ENCODE measurements around the gene CPVL.

Gene CPVL

DNA sequence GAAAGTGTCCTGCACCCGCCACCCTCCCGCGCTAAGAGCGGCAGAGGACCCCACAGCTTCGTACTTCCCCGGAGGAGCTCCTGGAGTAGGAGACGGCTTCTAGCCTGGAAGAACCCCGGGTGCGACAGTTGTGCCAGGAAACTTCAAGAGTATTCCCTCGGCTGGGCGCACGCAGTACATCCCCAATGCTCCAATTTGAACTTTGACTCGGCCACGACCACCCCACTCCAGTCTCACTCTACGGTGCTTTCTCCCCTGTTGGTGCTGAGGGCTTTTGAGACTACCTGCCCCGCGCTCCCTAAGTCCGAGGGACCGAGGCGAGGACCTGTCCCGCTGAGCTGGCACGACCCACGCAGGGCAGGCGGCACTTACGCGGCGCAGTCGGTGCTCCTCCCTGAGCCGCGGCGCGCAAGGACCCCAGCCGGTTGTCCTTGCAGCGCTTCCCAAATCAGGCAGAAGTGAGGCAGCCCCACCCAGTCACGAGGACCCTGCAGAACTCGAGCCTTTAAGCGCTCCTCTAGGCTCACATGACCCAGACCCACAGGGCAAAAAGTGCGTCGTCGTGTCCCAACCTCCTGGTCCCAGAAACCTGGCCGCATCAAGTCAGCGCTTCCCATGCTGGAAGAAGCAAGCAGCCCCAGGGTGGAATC, at the start of gene CPVL:
Gene CPVL, minus strand, starts transcription at position 481 of the 650 bp plus-strand sequence. CDS start 25,476 bp downstream, outside the sequence.
- peak; percentile 3 for DNase-seq

DNA sequence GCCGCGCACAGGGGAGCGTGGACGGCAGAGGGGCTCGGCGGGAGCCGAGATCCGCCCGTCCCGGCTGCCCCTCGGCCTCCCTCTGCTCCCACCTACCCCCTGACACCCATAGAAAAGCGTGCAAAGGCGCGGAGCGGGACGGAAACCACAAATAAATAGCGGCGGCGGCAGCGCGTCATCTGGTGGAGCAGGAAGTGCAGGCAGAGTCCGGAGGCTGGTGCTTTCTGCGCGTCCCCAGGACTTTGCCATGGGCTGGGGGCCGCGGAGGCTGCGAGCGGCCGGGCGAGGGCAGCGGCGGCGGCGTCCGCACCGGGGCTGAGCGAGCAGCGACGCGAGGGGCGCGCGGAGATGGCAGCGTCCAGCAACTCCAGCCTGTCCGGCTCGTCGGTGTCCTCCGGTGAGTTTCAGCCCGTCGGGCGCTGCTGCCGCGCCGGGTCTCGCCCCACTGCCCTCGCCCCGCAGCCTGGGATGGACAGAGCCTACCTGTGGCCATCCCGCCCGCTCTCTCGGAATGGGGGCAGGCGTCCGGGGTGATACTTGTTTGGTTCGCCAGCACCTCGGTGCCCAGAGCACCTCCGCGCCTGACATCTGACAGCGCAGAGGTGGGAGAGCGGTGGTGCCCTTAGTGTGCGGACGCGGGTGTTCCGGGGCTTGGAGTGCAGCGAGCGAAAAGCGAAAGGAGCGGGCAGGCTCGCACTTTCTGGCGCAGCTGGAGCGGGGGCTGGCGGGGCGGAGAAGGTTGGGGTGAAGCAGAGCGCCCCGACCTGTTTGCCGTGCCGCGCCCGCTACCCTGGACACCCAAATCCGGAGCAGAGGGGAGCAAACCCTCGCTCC, 48.5 kb upstream of the CPVL start, which contains the start of gene CHN2:
Gene CHN2, plus strand, starts transcription at position 182 of the 834 bp plus-strand sequence.
- DNase-seq = peak; percentile 33

- no peak for DNase-seq
Measured at GRCh38 chr7:29194206-29194593, 47.9 kb upstream of the CPVL start.

GRCh38 chr7:29193316-29194205, 47.2 kb upstream of the CPVL start:
- no peak for DNase-seq

DNA sequence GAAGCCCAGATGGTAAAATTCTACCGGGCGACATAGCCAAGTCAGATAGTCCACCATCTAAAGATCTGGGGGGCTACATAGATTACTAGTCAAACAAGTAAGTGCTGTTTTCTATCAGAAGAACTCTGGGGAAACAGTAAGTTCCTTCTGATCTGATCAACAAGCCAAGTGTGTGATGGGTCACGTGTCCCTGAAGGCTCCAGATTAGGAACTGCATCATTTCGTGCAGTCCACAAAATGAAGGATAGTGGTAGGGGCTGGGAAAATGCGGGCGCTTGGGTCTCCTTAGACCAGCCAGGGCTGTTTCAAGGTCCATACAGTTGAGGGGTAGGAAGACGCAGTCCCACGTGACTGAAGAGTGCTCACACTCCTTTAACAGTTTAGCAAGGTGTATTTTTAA, 46.5 kb upstream of the CPVL start:
- DNase-seq = no peak

GRCh38 chr7:29192323-29192722, 46.0 kb upstream of the CPVL start:
- DNase-seq = no peak

DNA sequence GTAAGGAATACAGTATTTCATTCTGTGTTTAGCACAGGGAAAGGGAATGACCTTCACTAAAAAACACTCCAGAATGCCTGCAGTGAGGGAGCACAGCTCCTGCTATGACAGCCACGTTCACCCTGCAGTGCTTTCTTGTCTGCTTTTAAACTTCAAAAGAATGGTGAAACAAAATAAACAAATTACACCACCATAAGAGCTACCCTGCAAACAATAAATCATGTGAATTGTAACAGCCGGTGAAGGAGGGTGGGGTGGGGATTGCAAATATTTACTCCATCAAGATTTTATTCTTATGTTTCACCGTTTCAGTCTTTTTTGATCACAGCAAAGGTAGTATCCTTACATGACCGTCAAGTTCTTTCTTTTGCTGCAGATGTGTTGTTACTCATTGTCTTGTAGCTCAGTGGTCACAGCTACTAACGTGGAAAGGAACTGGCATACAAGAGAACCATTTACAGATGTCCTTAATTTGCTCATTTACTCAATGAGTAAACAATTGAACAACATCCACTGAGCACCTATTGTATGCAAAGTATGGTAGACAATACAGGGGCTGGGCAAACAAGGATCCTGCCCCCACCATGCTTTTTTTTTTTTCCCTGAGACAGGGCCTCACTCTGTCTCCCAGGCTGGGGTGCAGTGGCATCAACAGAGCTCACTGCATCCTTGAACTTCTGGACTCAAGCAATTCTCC, 44.2 kb upstream of the CPVL start:
- no peak for DNase-seq

- peak; percentile 31 for DNase-seq
Measured at GRCh38 chr7:29189743-29190201, 43.4 kb upstream of the CPVL start.

- DNase-seq = no peak
Measured at GRCh38 chr7:29185613-29186012, 39.3 kb upstream of the CPVL start.

GRCh38 chr7:29184599-29184998, 38.3 kb upstream of the CPVL start:
- DNase-seq = no peak

DNA sequence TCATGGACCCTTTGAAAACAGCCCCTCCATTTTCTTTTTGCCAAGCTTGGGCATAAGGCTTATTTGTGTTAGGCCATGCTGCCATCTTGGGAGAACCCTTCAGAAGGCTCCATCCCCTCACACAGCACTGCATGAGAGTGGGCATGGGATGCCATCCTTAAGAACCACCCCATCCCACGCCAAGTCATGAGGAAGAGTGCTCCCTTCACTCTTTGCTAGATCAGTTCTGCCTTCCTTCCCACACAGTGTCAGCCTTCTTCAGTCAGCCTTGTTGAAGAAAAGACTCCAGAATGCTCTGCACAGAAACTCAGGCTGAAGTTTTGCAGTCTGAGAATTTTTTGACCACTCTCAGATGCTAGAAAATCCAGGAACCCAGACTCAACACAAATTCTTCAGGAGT, 32.8 kb upstream of the CPVL start:
- no peak for DNase-seq

- DNase-seq = no peak
Measured at GRCh38 chr7:29177963-29178600, 31.7 kb upstream of the CPVL start.

- DNase-seq = no peak
Measured at GRCh38 chr7:29173458-29173857, 27.1 kb upstream of the CPVL start.

- DNase-seq = no peak
Measured at GRCh38 chr7:29170781-29171180, 24.4 kb upstream of the CPVL start.

DNA sequence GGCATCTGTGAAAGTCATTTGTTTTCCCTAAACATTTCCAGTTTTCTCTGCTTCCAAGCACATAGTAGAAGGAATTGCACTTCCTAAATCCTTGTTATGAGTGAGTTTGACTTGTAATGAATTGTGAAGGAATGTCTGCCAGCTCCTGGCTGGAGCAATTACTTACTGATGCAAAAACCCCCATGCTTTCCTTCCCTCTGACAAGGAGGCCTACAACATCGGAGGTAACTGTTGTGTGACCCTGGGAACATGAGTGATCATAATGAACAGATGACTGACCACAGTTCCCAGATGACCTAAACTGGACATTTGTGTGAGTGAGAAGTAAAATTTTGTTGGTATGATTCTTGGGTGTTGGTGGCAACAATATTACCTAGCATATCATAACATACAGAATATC, 21.4 kb upstream of the CPVL start:
- DNase-seq = no peak

GRCh38 chr7:29163854-29164253, 17.5 kb upstream of the CPVL start:
- no peak for DNase-seq

- no peak for DNase-seq
Measured at GRCh38 chr7:29162577-29162976, 16.2 kb upstream of the CPVL start.

DNA sequence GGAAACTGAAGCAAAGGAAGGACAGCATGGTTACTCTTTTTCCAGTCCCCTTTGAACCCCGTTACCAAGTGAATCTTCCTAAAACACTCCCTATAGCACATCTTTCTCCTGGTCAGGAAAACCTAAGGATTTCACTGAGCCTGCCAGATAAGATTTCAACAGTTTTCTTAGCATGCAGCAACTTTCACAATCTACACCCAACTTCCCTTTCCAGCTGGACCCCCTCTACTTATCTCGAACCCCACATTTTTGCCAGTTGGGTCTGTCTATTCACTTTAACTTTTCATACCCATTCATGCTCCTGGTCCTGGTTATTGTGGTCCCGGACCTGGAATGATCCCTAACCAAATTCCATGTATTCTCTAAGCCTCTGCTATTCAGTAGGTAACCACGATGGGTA, 14.9 kb upstream of the CPVL start:
- no peak for DNase-seq

DNA sequence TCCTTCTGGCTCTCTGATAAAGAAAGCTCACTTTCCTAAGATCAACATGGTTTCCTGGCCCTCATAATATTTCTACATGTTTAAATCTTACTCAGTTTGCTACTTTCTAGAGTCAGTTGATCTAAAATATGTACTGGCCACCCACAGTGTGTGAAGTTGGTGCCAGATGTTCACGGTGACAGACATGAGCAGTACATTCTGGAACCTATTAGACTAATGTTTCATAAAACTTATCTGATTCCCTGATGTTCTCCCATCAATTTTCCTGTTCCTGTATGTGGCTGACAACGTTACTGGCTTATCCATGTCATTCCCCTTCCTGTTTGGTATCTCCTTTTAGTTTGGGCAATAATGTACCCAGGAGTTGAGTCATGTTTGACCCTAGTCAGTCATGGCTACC, 13.7 kb upstream of the CPVL start:
- no peak for DNase-seq

DNA sequence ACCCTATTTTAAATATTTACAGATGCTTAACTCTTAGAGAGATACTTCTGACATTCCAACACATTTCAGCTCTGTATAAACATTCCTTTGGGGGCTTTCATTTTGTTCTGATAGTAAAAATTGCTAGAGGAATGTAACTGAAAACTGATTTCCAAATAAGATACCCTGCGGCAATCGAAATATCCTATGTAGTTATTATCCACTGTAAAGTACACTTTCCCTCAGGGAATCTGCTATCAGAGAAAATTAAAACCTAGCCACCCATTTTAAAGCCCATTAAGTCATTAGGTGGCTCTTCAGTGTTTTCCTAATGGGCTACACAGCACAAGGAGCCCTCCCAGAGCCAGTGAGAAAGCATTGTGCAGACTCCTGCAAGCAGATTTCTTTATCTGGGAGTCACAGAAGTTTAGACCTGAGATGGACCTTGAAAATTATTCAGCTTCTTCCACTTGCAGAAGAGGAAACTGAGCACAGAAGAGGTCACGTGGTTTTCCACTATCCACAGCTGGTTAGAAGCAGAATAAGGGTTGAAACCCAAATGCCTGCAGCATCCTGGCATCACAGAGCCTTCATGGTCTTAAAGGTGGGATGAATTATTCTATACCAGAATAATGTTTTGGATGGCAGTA, 12.6 kb upstream of the CPVL start:
- no peak for DNase-seq

DNA sequence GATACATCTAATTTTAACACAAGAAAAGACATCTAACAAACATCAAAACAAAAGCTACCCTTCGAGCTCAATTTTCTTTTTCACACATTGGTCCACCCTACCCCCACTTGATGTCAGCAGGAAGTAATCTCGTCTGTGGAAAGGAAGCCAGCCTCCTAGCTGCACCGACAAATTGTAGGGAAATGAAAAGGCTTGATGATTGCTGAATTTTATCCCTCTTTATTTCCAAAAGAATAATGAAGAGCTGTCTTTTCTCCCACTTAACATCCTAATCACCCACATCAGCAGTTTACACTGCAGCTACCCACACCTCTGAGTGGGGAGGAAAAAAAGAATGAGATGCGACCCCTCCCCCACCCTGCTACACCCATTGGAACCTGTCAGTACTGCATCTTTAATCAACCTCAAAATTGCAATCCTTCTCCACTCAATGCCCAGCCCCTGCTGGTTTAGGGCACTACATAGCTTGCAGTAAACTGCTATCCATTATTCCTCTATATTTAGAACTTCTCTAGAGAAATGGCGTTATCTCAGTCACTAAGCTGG, 10.6 kb upstream of the CPVL start:
- no peak for DNase-seq
